ENCODE data around the gene SLC8A3. TPM values are rescaled to one million over a fixed set of nuclear protein-coding genes. Genes with fewer than 3 reads are reported as not detected.
A peak's percentile ranks its signal among the peaks of the same experiment; 100 is the strongest.

Gene SLC8A3
- total and polyA plus RNA-seq, 12 donors = 0.01 to 0.26 (median 0.14) TPM; not detected in 4

DNA sequence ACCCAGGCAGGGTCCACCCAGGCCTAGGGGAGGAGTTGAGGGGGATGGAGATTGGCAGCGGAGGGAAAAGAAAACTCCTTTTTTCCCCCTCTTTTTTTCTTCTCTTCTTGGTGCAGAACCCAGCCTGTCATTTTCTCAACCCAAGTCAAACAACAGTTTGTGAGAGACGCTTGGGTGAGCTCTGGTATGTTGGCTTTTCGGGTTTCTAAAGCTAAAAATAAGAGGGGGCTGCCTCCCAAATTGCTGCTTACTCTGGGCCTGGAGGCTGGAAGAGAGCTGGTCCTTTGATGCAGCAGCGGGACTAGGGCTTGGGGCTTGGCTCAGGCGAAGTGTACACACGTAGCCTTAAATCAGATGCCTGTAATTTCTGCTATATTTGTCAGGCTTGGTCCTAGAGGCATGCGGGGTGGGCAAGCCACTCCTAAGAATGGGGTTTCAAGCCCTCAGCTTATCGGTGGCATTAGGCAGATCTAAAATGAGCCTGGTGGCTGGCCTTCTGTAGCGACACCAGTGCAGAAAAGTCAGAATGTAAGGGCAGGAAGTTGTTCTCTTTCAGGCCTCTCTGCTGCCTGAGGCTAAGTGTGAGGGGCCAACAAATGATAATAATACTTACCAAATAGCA, 816 bp upstream of the SLC8A3 start:
- no peak overlapping the region for H3K27ac ChIP-seq
- intact Hi-C loops (cut with DNase I) = no loop called here
- WGBS, 2 donors = 26 to 28% methylated on average over 9 of the region's 9 CpGs

GRCh38 chr14:70188322-70188658, 461 bp downstream of the SLC8A3 start:
- DNase-seq (no peak), ATAC-seq (peak in 1 of 8 donors; percentile 38)
- Histone ChIP-seq H3K4me3 (peak overlapping the region; percentile 9 to 54 (median 48)), H3K9me3 (peaks cover 0 to 3% (median 0%) of the 10 kb centered on the region in 11 donors), H3K27ac (no peak overlapping the region), H3K4me1 (peaks cover 0 to 22% (median 16%) of the 10 kb centered on the region in 9 donors), H3K27me3 (peaks cover 6 to 87% (median 66%) of the 10 kb centered on the region in 7 donors), H3K36me3 (no peaks in the 10 kb centered on the region)
- 1% methylated on average over 36 to 38 of the region's 38 CpGs for WGBS, 2 donors
- intact Hi-C loops (cut with DNase I) = no loop called here
- TF ChIP-seq, protein P1, sequence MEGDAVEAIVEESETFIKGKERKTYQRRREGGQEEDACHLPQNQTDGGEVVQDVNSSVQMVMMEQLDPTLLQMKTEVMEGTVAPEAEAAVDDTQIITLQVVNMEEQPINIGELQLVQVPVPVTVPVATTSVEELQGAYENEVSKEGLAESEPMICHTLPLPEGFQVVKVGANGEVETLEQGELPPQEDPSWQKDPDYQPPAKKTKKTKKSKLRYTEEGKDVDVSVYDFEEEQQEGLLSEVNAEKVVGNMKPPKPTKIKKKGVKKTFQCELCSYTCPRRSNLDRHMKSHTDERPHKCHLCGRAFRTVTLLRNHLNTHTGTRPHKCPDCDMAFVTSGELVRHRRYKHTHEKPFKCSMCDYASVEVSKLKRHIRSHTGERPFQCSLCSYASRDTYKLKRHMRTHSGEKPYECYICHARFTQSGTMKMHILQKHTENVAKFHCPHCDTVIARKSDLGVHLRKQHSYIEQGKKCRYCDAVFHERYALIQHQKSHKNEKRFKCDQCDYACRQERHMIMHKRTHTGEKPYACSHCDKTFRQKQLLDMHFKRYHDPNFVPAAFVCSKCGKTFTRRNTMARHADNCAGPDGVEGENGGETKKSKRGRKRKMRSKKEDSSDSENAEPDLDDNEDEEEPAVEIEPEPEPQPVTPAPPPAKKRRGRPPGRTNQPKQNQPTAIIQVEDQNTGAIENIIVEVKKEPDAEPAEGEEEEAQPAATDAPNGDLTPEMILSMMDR (IDR thresholded peaks at IDR 0.05) = no peak

More for the DNA sequence above, 816 bp upstream of the SLC8A3 start:
- Histone ChIP-seq H3K4me3 (peak overlapping the region in 7 of 10 donors; percentile 35 to 54 (median 50)), H3K27me3 (peaks cover 6 to 89% (median 70%) of the 10 kb centered on the region in 7 donors), H3K36me3 (no peaks in the 10 kb centered on the region), H3K9me3 (peaks cover 0 to under 1% (median 0%) of the 10 kb centered on the region in 11 donors), H3K4me1 (peaks cover 0 to 22% (median 16%) of the 10 kb centered on the region in 9 donors)
- TF ChIP-seq, protein P1 (IDR thresholded peaks at IDR 0.05) = no peak
- ATAC-seq (no peak), DNase-seq (no peak)

DNA sequence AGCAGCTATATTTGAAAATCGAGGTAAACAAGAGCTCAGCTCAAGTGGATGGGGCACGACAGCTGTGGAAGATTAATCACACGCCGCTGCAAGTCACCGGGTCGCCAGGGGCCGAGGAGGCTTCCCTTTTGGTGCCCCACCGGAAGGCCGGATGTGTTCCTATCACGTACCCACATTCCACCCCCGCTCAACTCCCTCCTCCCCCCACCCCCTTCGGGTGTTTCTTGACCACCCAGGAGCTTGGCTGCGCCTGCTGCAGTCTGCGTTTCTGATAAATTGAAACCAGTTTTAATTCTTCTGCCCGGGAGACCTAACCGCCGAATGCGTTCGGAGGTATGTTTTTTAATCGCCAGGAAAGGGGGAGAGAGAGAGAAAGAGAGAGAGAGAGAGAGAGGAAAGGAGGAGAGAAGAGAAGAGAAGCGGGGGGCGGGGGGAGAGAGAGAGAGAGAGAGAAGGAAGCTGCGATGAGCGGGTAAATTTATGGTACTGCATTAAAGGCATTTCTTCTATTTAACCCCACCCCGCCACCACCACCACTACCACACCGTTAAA, 1.8 kb downstream of the SLC8A3 start:
- Histone ChIP-seq H3K4me1 (peaks cover 0 to 22% (median 16%) of the 10 kb centered on the region in 9 donors), H3K4me3 (peak overlapping the region in 7 of 10 donors; percentile 7 to 54 (median 50)), H3K9me3 (peaks cover 0 to 3% (median 0%) of the 10 kb centered on the region in 11 donors), H3K27me3 (peaks cover 6 to 75% (median 61%) of the 10 kb centered on the region in 7 donors), H3K36me3 (no peaks in the 10 kb centered on the region), H3K27ac (no peak overlapping the region)
- TF ChIP-seq, protein P1 (IDR thresholded peaks at IDR 0.05) = no peak
- no peak for ATAC-seq
- peak in 1 of 2 donors; percentile 13 for DNase-seq
- 5% methylated on average over 26 of the region's 26 CpGs for WGBS, 2 donors
- intact Hi-C loops (cut with DNase I) = no loop called here

DNA sequence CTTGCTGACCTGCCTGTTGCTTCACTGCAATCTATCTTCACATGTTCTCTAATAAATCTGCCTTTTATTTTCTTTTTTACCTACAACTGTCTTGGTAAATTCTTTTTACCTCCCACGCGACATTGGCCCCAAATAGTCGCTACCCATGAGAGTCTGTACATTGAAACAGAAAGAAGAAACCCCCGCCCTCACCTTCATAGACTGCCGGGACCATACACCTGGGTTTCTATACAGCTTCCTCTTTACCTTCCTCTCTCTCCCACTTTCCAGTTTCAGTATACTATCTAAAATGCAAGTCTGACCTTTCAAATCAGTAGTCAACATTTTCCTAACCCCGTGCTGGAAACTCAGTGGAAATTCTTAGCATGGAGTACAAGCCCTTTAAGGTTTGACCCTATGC, 4.8 kb downstream of the SLC8A3 start:
- DNase-seq (no peak), ATAC-seq (no peak)
- Histone ChIP-seq H3K4me3 (no peak overlapping the region), H3K4me1 (peaks cover 0 to 18% (median 11%) of the 10 kb centered on the region in 9 donors), H3K27ac (no peak overlapping the region), H3K27me3 (peaks cover 6 to 71% (median 38%) of the 10 kb centered on the region in 7 donors), H3K9me3 (peaks cover 0 to 3% (median 0%) of the 10 kb centered on the region in 11 donors), H3K36me3 (no peaks in the 10 kb centered on the region)
- 85% methylated on average over 6 of the region's 6 CpGs for WGBS, 2 donors
- TF ChIP-seq, protein P1 (IDR thresholded peaks at IDR 0.05) = no peak
- intact Hi-C loops (cut with DNase I) = no loop called here

Measured in heart right ventricle (tissue), 16 donors.